ENCODE results near the gene PDCL2. TPM values are rescaled to one million over a fixed set of nuclear protein-coding genes. Genes with fewer than 3 reads are reported as not detected.

PDCL2 gene, protein sequence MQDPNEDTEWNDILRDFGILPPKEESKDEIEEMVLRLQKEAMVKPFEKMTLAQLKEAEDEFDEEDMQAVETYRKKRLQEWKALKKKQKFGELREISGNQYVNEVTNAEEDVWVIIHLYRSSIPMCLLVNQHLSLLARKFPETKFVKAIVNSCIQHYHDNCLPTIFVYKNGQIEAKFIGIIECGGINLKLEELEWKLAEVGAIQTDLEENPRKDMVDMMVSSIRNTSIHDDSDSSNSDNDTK
- total RNA-seq = not detected in 2 replicates

DNA sequence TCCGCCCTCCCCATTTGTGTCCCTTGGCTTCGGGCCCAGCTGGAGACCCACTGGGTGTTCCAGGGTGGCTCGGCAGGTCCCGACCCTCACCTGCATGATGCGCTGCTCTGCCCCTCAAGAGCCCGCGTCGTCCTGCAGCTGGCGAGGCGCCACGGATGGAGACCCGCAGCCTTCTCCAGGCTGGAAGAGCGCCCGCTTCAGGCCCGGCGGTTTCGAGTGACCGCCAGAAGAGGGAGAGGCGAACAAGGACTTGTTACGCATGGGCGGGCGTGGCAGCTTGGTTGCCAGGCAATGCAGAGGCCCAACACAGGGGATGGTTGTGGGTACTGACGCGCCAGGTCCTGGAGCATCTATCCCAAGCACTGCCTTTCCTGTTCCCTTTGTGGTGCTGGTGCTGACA is at the start of gene PDCL2:
Gene PDCL2 (minus strand): TSS at position 232 of the 400 bp plus-strand sequence. CDS start 136 bp downstream, at position 96.

DNA sequence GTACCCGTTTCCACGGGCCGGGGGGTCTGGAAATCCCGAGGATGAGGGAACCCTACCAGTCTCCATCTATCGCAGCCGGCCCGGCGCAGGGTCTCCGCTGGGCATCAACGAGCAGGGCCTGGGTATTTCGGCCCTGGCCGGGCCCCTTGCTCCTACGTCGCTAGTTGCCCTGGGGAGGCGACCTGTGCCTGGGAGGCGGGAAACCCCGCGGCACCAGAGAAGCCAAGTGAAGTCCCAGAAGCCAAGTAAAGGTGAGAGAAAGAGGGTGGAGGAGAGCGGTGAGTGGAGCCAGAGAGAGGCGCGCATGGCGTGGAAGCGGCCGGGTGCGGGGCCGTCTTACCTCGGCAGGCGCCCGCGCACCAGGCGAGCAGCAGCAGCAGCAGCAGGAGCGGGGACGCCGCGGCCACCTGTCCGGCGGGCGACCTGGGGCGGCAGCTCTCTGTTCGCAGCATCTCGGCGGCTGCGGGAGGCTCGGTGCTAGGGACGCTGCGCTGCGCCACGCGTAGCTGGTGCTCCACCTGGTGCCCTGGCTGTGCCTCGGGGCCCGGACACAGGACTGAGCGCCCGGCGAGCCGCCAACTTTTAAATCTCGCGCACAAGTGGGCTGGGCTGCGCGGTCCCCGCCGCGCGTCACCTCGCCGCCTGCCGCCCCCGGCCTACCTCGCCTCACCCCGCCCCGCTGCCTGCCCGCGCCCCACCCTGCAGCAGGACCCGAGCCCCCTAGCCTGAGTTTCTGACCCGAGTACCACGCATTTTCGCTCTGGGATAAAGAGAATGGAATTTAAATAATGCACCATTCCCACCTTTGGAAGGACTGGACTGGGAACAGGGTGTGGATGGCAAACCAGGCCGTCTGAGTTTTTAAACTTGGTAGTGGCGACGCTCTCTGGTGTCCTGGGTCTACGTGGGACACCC is 44.0 kb upstream of the PDCL2 start, which contains the start of gene NMU:
Gene NMU (minus strand): TSS at position 558 of the 915 bp plus-strand sequence. CDS start 106 bp downstream, at position 452.

DNA sequence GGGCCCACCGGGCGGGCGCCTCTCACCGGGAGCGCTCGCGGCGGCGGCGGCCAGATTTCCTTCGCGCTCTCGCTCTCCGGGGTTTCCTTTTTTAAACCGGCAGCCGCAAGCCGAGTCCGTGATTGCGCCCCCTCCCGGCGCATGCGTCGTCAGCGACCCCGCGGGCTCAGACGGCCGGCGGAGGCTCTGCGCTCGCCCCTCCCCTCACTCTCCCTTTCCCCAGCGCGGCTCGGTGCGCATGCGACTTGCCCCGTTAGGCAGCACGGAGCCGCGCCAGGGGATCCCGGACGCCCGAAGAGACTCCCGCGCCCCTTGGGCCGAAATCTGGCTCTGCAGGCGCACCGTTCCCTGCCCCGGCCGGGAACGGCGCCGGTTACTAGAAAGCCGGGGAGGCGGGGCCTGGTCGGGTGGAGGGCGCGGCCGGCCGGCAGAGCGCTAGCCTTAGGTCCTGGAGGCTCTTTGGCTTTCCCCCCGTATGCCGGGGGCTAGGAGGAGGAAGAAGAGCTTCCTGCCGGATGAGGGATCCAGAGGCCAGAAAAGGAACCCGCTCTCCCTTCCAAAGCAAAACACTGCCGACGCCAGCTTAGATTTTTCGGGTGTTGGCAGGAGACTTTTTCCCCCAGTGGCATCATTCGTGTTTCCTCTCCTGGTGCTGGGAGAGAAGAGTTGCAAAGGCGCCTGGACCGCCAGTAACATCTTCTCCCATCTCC is 45.1 kb downstream of the PDCL2 start, which contains the start of gene CLOCK:
Gene CLOCK (minus strand): TSS at position 154 of the 710 bp plus-strand sequence. CDS start 64,124 bp downstream, outside the sequence.

Other genes with a start within 250 kb of the PDCL2 start
- 6.2 and 6.9 TPM in 2 replicates for gene SRD5A3, start 246.0 kb downstream of the PDCL2 start, total RNA-seq
- gene TMEM165, start 196.3 kb downstream of the PDCL2 start, total RNA-seq = 127 and 164 TPM in 2 replicates
- gene CLOCK, start 45.3 kb downstream of the PDCL2 start, total RNA-seq = 16.4 and 29.8 TPM in 2 replicates
- not detected in 2 replicates for gene NMU, start 44.1 kb upstream of the PDCL2 start, total RNA-seq
- gene EXOC1L, start 227.5 kb upstream of the PDCL2 start, total RNA-seq = not detected in 2 replicates